ENCODE results near the gene OR1L4.

The OR1L4 gene

GRCh38 chr9:122718038-122718437 lies 5.8 kb upstream of the OR1L4 start:
- H3K27ac ChIP-seq (ENCODE audit: low read depth, low read length) = no peak overlapping the region
- H3K9me2 ChIP-seq (replicated peaks; ENCODE audit: insufficient read depth, low read length) = no peaks in the 10 kb centered on the region
- no peaks in the 10 kb centered on the region for H3K36me3 ChIP-seq (ENCODE audit: low read length)
- H3K27me3 ChIP-seq (ENCODE audit: low read length) = no peaks in the 10 kb centered on the region
- no peaks in the 10 kb centered on the region for H3F3A ChIP-seq (ENCODE audit: insufficient read depth)
- H3K4me3 ChIP-seq (ENCODE audit: insufficient read depth, low read length, poor library complexity, severe bottlenecking) = no peak overlapping the region
- TF ChIP-seq CTCF (IDR thresholded peaks at IDR 0.05; ENCODE audit: insufficient read depth, low read length, poor library complexity, severe bottlenecking) (no peak), EZH2phosphoT487 (conservative IDR thresholded peaks at IDR 0.05; ENCODE audit: low read length) (no peak)
- no peak overlapping the region for H3K4me2 ChIP-seq (ENCODE audit: low read depth, low read length, poor library complexity, severe bottlenecking)
- H2AFZ ChIP-seq (ENCODE audit: low read depth, low read length, severe bottlenecking) = no peak overlapping the region
- no peaks in the 10 kb centered on the region for H4K20me1 ChIP-seq (ENCODE audit: low read depth, low read length)
- no peaks in the 10 kb centered on the region for H3K9me3 ChIP-seq (ENCODE audit: insufficient read depth, low read length)
- no peak overlapping the region for H3K9ac ChIP-seq (ENCODE audit: low read length)
- no peaks in the 10 kb centered on the region for H3K79me2 ChIP-seq (ENCODE audit: insufficient read depth, low read length)

GRCh38 chr9:122719218-122719617 lies 4.6 kb upstream of the OR1L4 start:
- Histone ChIP-seq H4K20me1 (ENCODE audit: low read depth, low read length) (no peaks in the 10 kb centered on the region), H3K9me3 (ENCODE audit: insufficient read depth, low read length) (no peaks in the 10 kb centered on the region), H3F3A (ENCODE audit: insufficient read depth) (no peaks in the 10 kb centered on the region), H3K4me3 (ENCODE audit: insufficient read depth, low read length, poor library complexity, severe bottlenecking) (no peak overlapping the region), H3K9ac (ENCODE audit: low read length) (no peak overlapping the region), H3K79me2 (ENCODE audit: insufficient read depth, low read length) (no peaks in the 10 kb centered on the region), H3K4me2 (ENCODE audit: low read depth, low read length, poor library complexity, severe bottlenecking) (no peak overlapping the region), H3K9me2 (replicated peaks; ENCODE audit: insufficient read depth, low read length) (no peaks in the 10 kb centered on the region), H3K27me3 (ENCODE audit: low read length) (no peaks in the 10 kb centered on the region), H2AFZ (ENCODE audit: low read depth, low read length, severe bottlenecking) (no peak overlapping the region), H3K36me3 (ENCODE audit: low read length) (no peaks in the 10 kb centered on the region), H3K27ac (ENCODE audit: low read depth, low read length) (no peak overlapping the region)
- TF ChIP-seq CTCF (IDR thresholded peaks at IDR 0.05; ENCODE audit: insufficient read depth, low read length, poor library complexity, severe bottlenecking) = no peak
- no peak for TF ChIP-seq EZH2phosphoT487 (conservative IDR thresholded peaks at IDR 0.05; ENCODE audit: low read length)

GRCh38 chr9:122742003-122742402 lies 18.2 kb downstream of the OR1L4 start, which contains the start of gene OR1L6:
Gene OR1L6, plus strand, starts transcription at chr9:122742303. Its CDS starts 7,545 bp downstream, at chr9:122749848.
- TF ChIP-seq CTCF (IDR thresholded peaks at IDR 0.05; ENCODE audit: insufficient read depth, low read length, poor library complexity, severe bottlenecking) (no peak), EZH2phosphoT487 (conservative IDR thresholded peaks at IDR 0.05; ENCODE audit: low read length) (no peak)
- Histone ChIP-seq H3F3A (ENCODE audit: insufficient read depth) (no peaks in the 10 kb centered on the region), H3K4me2 (ENCODE audit: low read depth, low read length, poor library complexity, severe bottlenecking) (no peak within 1 kb of the TSS), H3K9me2 (replicated peaks; ENCODE audit: insufficient read depth, low read length) (no peaks in the 10 kb centered on the region), H3K9ac (ENCODE audit: low read length) (no peak within 1 kb of the TSS), H4K20me1 (ENCODE audit: low read depth, low read length) (no peaks in the 10 kb centered on the region), H3K27me3 (ENCODE audit: low read length) (no peaks in the 10 kb centered on the region), H3K27ac (ENCODE audit: low read depth, low read length) (no peak within 1 kb of the TSS), H3K9me3 (ENCODE audit: insufficient read depth, low read length) (no peaks in the 10 kb centered on the region), H3K36me3 (ENCODE audit: low read length) (no peaks in the 10 kb centered on the region), H2AFZ (ENCODE audit: low read depth, low read length, severe bottlenecking) (no peak within 1 kb of the TSS), H3K79me2 (ENCODE audit: insufficient read depth, low read length) (no peaks in the 10 kb centered on the region), H3K4me3 (ENCODE audit: insufficient read depth, low read length, poor library complexity, severe bottlenecking) (no peak within 1 kb of the TSS)
